ENCODE data around the gene HAL.

The HAL gene

DNA sequence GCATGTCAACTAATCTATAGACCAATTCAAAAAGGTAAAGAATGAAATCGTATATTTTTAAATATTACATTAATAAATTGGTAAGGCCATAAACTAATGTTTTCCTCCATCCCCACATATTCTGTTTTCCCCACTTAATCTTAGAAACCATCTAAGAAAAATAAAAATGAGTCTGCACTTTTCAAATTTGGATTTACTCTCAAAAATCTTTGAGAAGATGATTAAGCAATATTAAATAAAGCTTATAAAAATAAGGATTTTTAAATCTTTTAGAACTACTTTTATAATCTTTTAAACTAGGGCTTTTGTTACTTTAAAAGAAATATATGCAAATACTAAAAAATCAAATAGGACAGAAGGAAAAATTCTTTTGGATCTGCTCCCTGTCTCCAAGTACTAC lies 10.6 kb upstream of the HAL start:
- DNase-seq: no peak

DNA sequence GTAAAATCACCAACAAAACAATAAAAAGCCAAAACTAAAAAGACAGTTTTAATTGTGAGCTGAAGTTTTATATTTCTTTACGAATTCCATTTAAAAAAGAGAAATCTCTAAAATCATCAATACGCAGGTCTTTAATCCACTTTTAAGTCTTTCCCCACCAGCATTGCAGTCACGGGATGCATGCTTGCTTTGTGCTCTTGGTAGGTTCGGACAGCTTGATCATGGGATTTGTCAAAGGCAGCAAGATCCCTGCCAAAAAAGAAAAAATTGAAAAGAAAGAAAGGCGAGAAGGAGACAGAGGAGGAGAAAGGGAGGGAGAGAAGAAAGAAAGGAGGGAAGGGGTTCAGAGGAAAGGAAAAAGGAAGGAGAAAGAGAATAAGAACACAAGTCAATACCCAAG lies 4.7 kb upstream of the HAL start:
- no peak for DNase-seq

DNA sequence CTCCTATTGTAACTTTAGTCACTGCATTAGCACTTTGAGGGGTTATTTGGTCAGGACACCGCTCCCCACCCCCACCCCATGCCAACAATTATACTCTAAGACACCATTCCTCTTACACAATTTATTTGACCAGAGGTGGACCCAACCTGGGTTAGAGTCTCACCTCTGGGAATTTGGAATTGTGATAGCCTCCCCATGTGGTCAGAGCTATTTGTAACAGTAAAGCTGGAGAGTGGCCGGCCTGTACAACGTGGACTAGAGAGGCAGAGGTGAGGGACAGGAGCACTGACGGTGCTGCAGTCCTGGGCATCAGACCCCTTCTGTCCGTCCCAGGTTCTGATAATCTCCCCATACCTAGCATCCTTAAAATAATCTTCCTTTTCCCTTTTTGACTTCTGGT lies 3.3 kb upstream of the HAL start:
- DNase-seq: no peak

DNA sequence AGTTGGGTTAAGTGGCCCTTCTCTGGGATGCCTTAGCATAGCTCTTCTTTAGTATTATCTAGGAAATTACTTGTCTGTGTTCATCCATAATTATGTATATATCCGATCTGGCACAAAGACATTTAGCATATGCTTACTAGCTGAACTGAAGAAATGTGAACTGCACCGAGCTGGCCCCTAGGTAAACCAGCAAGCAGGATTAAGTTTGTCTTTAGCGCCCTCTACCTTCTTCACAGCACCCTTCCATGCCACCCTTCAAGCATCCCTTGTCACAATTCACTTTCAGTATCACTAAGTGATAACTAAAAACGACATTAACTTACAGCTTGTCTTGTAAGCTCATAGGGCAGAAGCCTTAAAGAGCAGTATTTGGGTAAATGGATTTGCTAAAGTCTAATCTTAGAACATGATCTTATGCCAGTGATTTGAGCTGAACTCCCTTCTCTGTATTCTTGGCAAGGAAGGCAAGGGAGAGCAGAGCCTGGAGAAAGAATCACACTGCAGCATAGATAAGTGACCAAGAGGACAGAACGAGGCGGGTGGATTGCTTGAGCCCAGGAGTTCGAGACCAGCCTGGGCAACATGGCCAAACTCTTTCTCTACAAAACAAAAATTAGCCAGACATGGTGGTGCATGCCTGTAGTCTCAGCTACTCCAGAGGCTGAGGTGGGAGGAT lies 2.6 kb upstream of the HAL start:
- peak; percentile 20 for DNase-seq

GRCh38 chr12:95997911-95998510 lies 1.9 kb upstream of the HAL start:
- no peak for DNase-seq

DNA sequence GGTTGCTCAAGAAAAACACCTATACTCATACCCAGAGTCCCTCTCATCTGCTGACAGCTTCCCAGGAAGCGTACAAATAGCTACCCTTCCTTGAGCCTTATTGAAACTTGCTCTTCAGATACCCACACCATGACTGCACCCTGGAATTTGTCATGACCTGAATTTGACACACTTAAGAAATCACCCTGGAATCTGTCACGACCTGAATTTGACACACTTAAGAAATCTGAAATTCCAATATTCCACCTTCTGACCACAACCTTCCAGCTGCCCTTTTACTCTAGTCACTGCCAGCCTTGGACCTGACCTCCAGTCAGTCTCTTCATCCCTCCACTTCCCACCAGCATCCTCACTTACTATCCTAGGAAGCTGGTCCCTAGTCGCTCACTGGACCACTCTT lies 1.1 kb upstream of the HAL start:
- no peak for DNase-seq

DNA sequence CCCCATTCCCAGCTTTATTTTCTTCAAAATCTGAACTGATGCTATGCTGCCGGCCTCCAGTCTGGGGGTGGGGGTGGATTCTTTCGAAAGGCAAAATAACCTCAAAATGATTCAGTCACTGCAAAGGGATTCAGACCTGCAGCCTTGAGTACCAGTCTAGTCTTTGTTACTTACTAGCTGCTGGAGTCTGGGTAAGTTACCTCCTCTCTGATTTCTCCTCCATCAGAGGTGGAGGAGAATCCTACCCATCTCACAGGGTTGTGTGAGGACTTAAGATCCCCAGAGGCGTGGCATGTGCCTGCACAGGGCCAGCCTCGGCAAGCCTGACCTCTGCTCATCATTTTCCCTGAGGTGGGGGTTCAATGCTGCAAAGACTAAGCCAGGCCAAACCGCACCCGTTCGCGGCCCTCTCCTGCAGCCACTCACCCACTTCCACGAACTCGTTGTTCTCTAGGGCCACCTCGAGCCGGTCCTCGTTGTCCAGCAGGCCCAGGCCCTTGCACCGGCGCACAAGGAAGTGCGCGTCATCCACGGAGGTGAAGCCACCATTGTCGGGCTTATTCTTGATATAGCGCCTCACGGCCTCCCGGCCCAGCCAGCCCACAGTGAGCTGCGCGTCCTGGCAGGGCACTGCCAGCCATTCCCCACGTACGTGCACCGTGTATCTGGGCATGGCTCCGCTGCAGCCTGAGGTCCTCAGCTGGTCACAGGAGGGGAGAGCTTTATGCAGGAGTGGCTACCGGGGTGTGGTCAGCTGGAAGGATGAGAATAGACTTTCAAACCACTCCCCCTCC lies 709 bp downstream of the HAL start:
- DNase-seq: no peak

DNA sequence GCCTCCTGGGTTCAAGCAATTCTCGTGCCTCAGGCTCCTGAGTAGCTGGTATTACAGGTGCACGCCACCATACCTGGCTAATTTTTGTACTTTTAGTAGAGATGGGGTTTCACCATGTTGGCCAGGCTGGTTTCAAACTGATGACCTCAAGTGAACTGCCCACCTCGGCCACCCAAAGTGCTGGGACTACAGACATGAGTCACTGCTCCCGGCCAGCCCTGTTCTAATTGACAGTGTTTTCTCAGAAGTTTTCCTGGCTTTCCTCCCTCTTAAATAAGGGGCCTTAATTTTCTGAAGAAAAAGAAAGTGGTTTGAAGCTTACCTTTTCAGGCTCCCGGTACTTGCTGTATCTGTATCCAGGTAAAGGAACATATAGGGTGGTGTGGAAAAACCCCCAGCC lies 1.7 kb downstream of the HAL start:
- no peak for DNase-seq

DNA sequence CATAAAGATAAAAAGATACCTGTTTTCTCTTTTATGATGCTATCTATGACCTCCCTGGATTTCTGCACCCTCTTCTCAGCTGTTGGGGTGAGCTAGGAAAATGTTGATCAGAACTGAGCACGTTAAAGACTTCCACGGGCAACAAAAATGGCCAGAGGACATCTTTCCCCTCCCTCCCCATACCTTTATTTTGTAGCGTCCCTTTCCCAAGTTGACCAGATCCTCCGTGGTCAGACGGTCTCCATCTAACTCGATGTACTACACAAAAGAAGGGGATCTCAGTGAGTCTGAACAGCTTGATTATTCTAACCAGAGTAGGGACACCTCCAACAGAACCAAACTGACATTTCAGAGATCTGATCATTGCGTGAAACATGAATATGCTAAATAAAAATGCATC lies 2.2 kb downstream of the HAL start:
- no peak for DNase-seq

GRCh38 chr12:95990136-95990535 lies 6.0 kb downstream of the HAL start:
- no peak for DNase-seq

- DNase-seq: no peak
Observed at GRCh38 chr12:95989504-95990123, 6.5 kb downstream of the HAL start.

GRCh38 chr12:95988506-95989275 lies 7.5 kb downstream of the HAL start:
- no peak for DNase-seq

DNA sequence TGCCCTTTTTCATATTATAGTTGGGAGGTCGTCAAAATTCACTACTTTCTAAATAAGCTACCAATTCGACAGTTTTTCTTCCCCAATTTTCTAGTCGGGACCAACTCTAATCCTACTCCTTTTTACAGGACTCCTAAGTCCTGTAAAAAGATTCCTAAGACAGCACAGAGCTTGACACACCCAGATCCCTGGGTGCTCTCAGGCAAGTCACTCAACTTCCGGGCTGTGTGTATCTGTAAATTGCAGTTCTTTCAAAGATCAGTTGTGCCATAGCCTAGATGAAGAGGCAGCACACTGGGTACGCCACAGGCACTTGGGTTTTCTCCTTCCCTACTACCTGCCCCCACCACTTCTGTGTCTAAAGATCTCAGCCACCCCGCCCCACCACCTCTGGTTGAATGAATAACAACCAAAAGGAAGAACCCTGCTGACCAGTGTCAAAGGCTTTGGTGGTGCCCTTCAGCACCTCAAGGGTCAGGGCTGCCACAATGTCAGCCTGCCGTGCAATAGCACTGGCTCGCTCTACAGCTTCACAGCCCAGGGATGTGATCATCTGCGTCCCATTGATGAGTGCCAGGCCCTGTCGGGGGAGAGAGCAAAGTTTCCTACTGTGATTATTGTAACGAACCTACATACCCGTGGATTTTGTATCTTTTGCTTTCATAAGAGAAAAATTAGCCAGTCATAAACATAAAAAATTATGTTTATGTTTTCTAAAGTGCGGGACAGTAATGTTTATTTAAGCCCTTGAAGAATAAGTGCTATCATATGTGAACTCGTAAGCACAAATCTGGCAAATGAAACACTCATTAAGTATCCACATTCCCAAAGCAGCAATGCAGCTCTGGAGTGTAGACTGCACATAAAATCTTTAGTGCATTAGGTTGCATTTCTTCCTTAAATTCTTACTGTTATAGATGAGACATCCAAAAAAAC lies 9.2 kb downstream of the HAL start:
- DNase-seq: no peak

- DNase-seq: no peak
Observed at GRCh38 chr12:95984682-95985081, 11.5 kb downstream of the HAL start.

DNA sequence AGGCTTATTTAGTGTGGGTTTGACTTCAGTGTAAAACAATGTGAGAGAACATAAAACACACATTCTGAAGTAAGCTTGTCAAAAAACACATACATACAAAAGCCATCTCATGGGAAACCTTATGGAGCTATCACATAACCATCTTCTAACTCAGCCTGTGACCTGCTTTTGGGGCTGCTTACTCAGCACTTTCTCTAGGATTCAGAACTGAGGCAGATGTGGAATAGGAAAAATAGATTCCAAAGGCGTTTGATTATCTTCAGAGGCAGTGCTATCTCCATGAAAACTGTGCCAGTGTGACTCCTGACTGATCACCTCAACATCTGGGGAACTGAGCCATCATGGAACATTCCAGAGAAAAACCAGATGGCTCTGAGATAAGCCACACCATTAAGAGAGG lies 13.5 kb downstream of the HAL start:
- DNase-seq: no peak

- DNase-seq: no peak
Observed at GRCh38 chr12:95980437-95980836, 15.7 kb downstream of the HAL start.

DNA sequence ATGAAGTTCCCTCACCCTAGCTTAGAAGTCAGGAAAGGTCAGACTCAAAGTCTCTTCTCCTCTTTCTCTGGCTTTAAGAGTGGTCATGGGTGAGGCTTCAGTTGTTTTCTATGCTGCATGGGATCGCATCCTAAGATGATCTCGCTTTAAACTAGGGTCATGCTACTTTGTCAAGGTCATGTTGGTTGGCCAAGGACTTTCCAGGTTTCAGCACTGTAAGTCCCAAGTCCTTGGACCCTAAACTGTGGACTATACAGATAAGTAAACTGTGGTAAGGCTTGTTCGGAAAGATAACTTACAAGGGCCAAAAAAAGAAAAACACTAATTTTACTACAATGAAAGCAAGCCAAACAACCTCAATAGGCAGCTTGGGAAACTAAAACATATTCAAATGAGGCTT lies 17.4 kb downstream of the HAL start:
- no peak for DNase-seq

DNA sequence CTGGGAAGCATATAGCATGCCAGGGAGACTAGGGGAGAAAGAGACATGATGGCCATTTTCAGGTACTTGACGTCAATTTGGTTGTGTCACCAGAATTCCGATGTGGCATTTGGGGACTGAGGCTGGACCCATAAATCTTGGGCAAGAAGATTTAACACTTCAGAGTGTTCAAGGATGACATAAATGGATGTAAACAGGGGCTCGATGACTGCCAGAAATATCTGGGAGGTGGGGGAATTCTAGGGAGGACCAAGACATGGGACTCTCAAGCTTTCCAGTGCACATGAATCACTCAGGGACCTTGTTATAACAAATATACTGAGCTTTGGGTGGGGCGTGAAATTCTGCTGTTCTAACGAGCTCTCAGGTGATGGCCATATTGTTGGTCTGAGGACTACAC lies 17.8 kb downstream of the HAL start:
- no peak for DNase-seq

DNA sequence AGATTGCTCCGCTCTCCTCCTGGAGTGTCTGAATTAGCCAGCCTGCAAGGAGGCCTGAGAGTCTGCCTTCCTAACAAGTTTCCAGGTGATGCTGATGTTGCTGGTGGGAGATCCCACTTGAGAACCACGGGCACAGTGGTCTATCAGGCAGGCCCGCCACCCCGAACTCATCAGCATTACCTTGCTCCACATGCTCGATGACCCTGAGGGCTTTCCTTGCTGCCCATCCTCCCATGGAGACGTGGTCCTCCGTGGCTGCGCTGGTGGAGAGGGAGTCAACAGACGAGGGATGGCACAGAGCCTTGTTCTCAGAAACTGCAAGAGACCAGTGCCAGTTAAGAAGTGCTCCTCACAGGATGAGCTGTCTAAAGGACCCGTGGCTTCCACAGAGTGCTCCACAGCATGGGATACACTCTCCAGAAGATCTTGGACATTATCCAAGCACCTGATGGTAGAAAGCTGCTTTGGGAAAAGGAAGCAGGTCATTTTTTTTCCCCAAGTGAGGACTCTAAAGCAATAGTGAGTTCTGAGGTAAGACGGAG lies 18.3 kb downstream of the HAL start:
- DNase-seq: no peak

DNA sequence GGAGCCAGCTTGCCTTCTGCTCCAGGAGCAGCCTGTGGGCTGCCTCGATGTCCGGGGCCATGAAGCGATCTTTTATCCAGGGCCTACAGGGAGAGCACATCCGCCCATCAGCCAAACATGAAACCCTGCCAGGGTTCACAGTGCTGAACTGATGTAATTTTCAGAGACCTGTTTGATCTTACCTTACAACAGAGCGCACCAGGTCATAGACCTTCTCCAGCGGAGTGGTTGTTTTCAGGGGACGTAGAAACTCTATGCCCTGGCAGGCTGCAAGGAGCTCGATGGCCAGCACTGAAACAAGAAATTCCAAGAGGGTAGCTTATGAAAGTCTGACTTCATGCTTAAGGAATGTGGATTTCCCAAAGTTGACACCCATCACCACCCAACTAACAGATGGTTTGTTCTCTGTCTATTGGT lies 19.7 kb downstream of the HAL start:
- no peak for DNase-seq

- DNase-seq: no peak
Observed at GRCh38 chr12:95975491-95975890, 20.7 kb downstream of the HAL start.

DNA sequence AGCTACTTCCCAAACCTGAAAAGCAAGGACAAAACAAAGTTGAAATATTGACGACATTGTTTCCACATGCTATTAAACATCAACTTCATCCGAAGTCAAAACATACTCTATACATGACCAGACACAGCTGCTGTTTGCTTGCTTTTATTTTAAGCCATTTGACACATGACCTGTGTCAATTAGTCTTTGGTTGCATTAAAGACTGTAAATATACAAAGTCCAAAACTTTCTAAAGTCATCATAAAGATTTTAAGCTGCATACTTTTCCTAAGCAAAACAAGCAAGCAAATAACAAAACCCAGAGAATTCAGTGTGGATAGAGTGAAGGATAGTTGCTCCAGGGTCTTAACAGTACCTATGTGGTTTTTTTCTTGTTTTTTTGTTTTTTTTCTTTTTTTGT lies 21.8 kb downstream of the HAL start:
- DNase-seq: no peak

All from activated CD8-positive, alpha-beta memory T cell treated with anti-CD3 and anti-CD28 coated beads, Interleukin-2, amount 50 U/mL, for 4 hours (primary cell).